HepG2 (cell line): ENCODE results near the gene RTF1. TPM values are rescaled to one million over a fixed set of nuclear protein-coding genes. Genes with fewer than 3 reads are reported as not detected.

Experiments used
- AGO1 ChIP-seq: fragments of 200-400 bp; formaldehyde crosslinking; IDR thresholded peaks from 2 replicates; pipeline ENCODE4 v1.6.1; 2017; ENCODE audit warnings: mild to moderate bottlenecking, low read depth, low read length, moderate library complexity; ENCODE audit not compliant: poor library complexity, severe bottlenecking
- DZIP1 ChIP-seq: sonication (generic); formaldehyde crosslinking; IDR thresholded peaks from 2 replicates; pipeline ENCODE4 v1.5.0; 2020; ENCODE audit warnings: mild to moderate bottlenecking, missing genetic modification reagents
- MYC ChIP-seq: sonication (generic); formaldehyde crosslinking; IDR thresholded peaks from 2 replicates; pipeline ENCODE4 v1.9.0; 2021; ENCODE audit warnings: missing genetic modification reagents, borderline replicate concordance
- PTBP1 ChIP-seq: fragments of 200-400 bp; formaldehyde crosslinking; IDR thresholded peaks from 2 replicates; pipeline ENCODE4 v1.6.1; 2018; ENCODE audit warnings: low read length, low read depth; ENCODE audit not compliant: poor library complexity, severe bottlenecking
- SAFB2 ChIP-seq: sonication (generic); formaldehyde crosslinking; IDR thresholded peaks from 2 replicates; pipeline ENCODE4 v1.5.1; 2020; ENCODE audit warnings: missing genetic modification reagents, low read depth, mild to moderate bottlenecking, borderline replicate concordance
- U2AF1 ChIP-seq: fragments of 200-400 bp; formaldehyde crosslinking; optimal IDR thresholded peaks from 2 replicates; pipeline ENCODE3; 2017; ENCODE audit warnings: mild to moderate bottlenecking, low read depth, low read length
- ZFP82 ChIP-seq: sonication (generic); formaldehyde crosslinking; IDR thresholded peaks from 2 replicates; pipeline ENCODE4 v1.5.1; 2020; ENCODE audit warnings: mild to moderate bottlenecking, missing genetic modification reagents, borderline replicate concordance
- ZNF30 ChIP-seq: sonication (generic); formaldehyde crosslinking; IDR thresholded peaks from 2 replicates; pipeline ENCODE4 v1.5.0; 2020; ENCODE audit warnings: mild to moderate bottlenecking, missing genetic modification reagents
- ZNF318 ChIP-seq: sonication (generic); formaldehyde crosslinking; IDR thresholded peaks from 2 replicates; pipeline ENCODE4 v1.4.0; 2020; ENCODE audit warnings: mild to moderate bottlenecking, missing genetic modification reagents
- ZNF567 ChIP-seq: sonication (generic); formaldehyde crosslinking; IDR thresholded peaks from 2 replicates; pipeline ENCODE4 v1.8.1; 2023; ENCODE audit warnings: mild to moderate bottlenecking, missing genetic modification reagents, borderline replicate concordance
- ZNF597 ChIP-seq: sonication (generic); formaldehyde crosslinking; IDR thresholded peaks from 2 replicates; pipeline ENCODE4 v1.5.0; 2020; ENCODE audit warnings: missing genetic modification reagents
- ZNF747 ChIP-seq: sonication (generic); formaldehyde crosslinking; IDR thresholded peaks from 2 replicates; pipeline ENCODE4 v1.8.1; 2023; ENCODE audit warnings: missing genetic modification reagents, mild to moderate bottlenecking, borderline replicate concordance
- ZNF788 ChIP-seq: sonication (generic); formaldehyde crosslinking; IDR thresholded peaks from 2 replicates; pipeline ENCODE4 v1.5.0; 2020; ENCODE audit warnings: mild to moderate bottlenecking, missing genetic modification reagents, borderline replicate concordance
- ZNF839 ChIP-seq: sonication (generic); formaldehyde crosslinking; IDR thresholded peaks from 2 replicates; pipeline ENCODE4 v1.4.0; 2020; ENCODE audit warnings: missing genetic modification reagents, mild to moderate bottlenecking, borderline replicate concordance
- polyA plus RNA-seq, 8 experiments: library from polyadenylated mRNA; depleted of rRNA in 3 of 8; stranded (reverse) in 7 of 8; unstranded in 1 of 8; fragments of >200 nt; fragmentation: Illumina TruSeq in 4 of 8; extraction: Trizol in 4 of 8; gene quantifications; 2 replicates each; pipeline versions ENCODE4 v1.2.1 to v1.2.3, GENCODE V29; 2011 to 2016; ENCODE audit warnings: low read depth in 4 of 8, missing spikeins in 1 of 8, mixed read lengths in 1 of 8; ENCODE audit not compliant: insufficient read depth in 1 of 8
- total RNA-seq, 5 experiments: library from RNA; depleted of rRNA; stranded (reverse); fragments of >200 nt; fragmentation: Illumina TruSeq; extraction: Trizol; gene quantifications; 2 replicates each; pipeline ENCODE4 v1.2.3, GENCODE V29; 2016; ENCODE audit warnings: low read depth in 1 of 5

RTF1 gene
- total and polyA plus RNA-seq, 2 of the 13 experiments (the other 11 are each of a cell fraction or from before 2014, with no cell fraction given) = 13.9 to 17.9 TPM

- no peak for TF ChIP-seq ZNF318 (CRISPR knock-in tag)
- TF ChIP-seq MYC (CRISPR knock-in tag) = no peak; the same call in 1 of the 2 replicates
- TF ChIP-seq ZNF747 (CRISPR knock-in tag) = peak; percentile 40; the same call in 1 of the 2 replicates
- no peak for TF ChIP-seq ZNF597 (CRISPR knock-in tag)
- TF ChIP-seq ZNF839 = 0 out of 2 replicates have a peak, but pooled peaks have one; percentile 19
- TF ChIP-seq ZNF30 = no peak; the same call in 1 of the 2 replicates
- peak; percentile 28 for TF ChIP-seq AGO1
- TF ChIP-seq SAFB2 (CRISPR knock-in tag) = no peak
- peak; percentile 5 for TF ChIP-seq U2AF1
- peak; percentile 54; the same call in 1 of the 2 replicates for TF ChIP-seq DZIP1 (CRISPR knock-in tag)
- TF ChIP-seq ZNF788 (CRISPR knock-in tag) = 0 out of 2 replicates have a peak, but pooled peaks have one; percentile 43
- no peak for TF ChIP-seq ZNF567 (CRISPR knock-in tag)
- TF ChIP-seq PTBP1 = peak; percentile 68
- no peak for TF ChIP-seq ZFP82 (CRISPR knock-in tag)
Measured at GRCh38 chr15:41494922-41495735, 78.2 kb downstream of the RTF1 start (continued).
